ENCODE measurements around the gene AMPD2.
A peak's percentile ranks its signal among the peaks of the same experiment; 100 is the strongest.
"Not testable (repeated sequence)": the region's sequence is repeated elsewhere in the genome, so short reads cannot be mapped to it uniquely, and the experiment has no call there.

AMPD2 gene

DNA sequence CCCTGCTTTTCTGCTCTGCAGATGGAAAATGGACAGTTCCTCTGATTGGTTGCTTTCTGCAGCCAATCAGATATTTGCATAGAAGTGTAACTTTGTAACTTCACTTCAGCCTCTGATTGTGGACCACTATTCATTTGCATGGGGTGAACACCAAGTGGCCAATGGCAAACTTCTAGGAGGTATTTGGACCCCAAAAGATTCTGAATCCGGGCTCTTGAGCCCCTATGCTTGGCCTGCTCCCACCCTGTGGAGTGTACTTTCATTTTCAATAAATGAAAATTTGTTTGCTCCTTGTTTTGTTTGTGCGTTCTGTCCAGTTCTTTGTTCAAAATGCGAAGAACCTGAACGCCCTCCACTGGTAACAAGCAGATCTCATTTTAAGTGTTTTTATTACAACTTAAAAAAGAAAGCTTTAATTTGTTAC lies 29.9 kb downstream of the AMPD2 start:
- no peak for DNase-seq (ENCODE audit: low read depth in 2 of 3, low spot score in 1 of 3)

DNA sequence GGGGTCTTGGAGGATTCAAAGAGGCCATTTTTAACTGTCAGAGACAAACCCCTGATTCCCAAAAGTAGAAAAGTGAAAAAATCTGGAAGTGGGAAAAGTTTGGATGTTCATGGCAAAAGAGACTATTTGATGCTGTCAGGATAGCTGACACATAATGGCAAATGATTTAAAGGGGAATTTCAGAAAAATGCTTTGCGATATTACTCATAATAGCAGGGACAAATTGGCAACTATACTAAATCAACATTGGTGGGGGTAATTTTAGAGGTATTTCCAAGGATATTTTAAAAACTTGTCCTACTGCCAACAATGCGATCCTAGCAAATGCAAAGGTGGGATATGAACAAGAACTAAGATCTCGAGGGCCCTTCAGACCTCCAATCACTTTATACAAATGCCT lies 31.0 kb downstream of the AMPD2 start:
- DNase-seq (ENCODE audit: low read depth in 2 of 3, low spot score in 1 of 3), result no peak

DNA sequence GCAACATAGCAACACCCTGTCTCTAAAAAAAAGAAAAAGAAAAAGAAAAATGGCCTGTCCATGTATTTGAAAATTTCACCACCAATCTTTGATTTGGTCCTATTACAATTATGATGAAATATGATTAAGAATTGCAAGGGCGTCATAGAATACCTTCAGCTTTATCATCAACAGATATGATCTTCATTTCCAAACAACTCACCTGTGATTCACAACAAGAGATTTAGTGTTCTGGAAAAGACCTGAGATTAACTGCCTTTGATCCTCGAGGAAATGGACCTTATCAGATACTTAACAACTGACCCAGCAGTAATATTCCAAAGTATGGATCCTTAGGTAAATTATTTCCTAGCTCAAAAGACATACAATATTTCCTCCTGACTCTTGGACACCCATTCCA lies 32.8 kb downstream of the AMPD2 start:
- DNase-seq (ENCODE audit: low read depth in 2 of 3, low spot score in 1 of 3), result no peak

DNA sequence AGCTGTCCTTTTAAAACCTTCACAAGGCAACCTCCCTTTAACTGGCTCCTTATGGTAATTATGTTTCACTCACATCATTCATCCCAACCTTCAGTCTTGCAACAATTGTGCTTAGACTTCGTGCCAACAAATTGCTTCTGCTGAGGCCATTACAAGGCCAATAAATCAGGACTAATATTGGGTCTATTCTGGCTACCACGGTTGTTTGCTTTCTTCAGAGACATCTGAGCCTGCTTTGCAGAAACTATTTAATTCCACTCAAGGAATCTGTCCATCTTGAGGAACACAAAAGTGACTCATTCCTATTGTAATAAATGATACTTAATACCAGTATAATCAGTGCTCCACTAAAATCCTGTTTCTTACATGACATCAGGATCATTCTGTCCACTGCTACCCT lies 33.7 kb downstream of the AMPD2 start:
- DNase-seq (ENCODE audit: low read depth in 2 of 3, low spot score in 1 of 3), result no peak

DNA sequence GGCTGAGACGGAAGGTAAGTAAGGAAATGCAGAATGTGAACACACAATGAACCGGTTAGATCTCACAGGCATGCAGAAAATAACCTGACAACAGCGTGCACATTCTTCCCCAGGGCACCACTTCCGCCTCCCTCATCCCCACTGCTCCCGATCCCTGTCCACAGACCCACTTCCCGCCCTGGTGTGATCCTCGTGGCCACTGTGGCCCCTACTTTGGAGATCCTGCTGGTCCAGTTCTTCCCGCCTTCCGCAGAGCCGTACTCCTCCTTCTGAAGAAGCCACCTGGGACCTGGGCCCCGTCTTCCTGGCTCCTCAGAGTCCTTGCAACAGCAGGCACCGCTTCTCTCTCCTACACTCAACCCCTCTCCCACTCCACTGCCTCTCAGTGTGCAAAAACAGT lies 34.9 kb downstream of the AMPD2 start:
- no peak for DNase-seq (ENCODE audit: low read depth in 2 of 3, low spot score in 1 of 3)

DNA sequence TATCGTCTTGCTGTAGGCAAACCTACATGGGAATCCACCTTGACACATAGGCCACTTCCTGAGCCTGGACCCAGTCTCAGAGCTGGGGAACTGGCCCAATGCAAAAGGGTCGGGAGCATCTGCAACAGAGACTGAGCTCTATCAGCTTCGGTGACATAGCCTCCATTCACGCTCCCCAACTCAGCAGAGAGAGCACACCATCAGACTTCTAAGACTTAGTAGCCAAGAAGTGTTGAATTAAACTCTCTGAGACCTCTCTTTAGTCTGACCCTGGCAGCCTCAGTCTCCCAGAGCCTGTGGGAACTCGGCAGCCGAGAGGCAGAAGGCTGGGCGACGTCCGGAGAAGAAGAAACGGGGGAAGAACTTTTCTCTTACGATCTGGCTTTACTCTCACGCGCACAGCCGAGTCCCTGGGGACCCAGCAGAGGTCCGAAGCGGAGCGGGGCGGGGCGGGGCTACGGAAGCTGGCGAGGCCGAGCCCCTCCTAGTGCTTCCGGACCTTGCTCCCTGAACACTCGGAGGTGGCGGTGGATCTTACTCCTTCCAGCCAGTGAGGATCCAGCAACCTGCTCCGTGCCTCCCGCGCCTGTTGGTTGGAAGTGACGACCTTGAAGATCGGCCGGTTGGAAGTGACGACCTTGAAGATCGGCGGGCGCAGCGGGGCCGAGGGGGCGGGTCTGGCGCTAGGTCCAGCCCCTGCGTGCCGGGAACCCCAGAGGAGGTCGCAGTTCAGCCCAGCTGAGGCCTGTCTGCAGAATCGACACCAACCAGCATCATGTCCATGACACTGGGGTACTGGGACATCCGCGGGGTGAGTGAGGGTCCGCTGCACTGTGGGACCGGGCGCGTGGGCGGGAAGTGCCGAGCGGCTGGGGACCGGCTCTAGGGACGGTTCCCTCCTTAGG lies 36.2 kb downstream of the AMPD2 start, which contains the start of gene GSTM4:
Gene GSTM4 (plus strand): TSS at position 485 of the 905 bp plus-strand sequence. CDS start 291 bp downstream, at position 776.
- DNase-seq (ENCODE audit: low read depth in 2 of 3, low spot score in 1 of 3), result peak; percentile 33 to 62 (median 55)

DNA sequence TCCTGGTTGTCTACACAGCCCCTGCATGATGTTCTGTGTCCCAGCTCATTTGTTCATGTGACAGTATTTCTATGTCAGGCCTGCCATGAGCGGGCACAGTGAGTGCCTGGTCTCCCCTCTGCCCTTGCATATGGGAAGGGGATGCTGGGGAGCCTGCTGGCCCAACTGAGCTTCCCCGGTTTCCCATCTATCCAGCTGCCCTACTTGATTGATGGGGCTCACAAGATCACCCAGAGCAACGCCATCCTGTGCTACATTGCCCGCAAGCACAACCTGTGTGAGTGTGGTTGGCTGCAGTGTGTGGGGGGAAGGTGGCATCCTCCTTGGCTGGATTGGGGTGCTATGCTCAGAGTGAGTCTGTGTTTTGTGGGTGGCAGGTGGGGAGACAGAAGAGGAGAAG lies 37.8 kb downstream of the AMPD2 start:
- DNase-seq (ENCODE audit: low read depth in 2 of 3, low spot score in 1 of 3), result no peak

DNA sequence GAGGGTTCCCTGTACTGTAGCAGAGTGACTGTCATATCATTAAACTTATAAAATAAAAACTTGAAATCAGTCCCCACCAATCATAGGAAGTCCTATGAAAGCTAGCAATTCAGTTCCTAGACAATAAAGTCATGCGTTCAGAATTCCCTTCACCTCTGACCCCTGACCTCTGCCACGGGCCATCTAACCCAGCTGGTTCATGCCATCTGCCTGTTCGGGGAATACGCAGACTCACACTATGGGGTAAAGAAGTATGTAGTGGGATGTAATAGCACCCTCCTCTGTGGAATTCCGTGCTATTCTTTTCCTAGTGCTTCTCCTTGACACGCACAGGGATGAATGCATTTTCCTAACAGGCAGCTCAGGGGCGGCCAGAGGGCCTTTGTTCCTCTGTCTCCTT lies 38.3 kb downstream of the AMPD2 start:
- no peak for DNase-seq (ENCODE audit: low read depth in 2 of 3, low spot score in 1 of 3)

DNA sequence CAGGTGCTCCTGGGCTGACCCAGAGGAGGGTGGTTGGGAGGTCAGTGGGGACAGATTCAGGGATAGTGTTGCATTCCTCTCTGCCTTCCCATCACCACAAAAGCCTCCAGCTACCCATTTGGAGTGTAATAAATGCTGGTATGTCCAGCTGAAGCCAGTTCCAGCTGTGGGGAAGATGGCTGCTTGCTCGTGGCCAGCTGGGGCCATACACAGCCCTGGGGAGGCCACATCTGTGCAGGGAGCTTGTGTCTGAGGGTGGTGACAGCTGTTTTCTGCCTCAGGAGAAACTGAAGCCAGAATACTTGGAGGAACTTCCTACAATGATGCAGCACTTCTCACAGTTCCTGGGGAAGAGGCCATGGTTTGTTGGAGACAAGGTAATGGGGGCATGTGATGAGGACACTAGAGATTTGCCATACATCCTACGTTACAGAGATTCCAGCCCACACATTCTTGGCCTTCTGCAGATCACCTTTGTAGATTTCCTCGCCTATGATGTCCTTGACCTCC lies 39.0 kb downstream of the AMPD2 start:
- DNase-seq (ENCODE audit: low read depth in 2 of 3, low spot score in 1 of 3), result no peak

DNA sequence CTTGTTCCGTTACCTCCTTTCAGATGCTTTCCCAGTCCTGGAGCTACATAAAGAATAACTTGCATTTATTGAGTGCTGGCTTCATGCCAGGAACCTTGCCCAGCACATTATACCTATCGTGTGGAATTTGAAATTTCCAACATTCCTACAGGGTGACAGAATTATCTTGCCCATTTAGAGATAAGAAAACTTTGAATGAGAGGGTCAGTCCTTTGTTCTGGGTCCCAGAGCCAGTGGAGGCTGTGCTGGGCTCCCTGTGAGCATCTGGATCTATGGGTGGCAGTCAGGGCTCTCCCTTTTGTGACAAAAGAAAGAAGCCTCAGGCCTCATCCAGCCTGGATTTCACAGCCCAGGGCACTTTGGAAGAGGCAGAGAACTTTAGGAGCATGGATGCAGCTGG lies 39.5 kb downstream of the AMPD2 start:
- no peak for DNase-seq (ENCODE audit: low read depth in 2 of 3, low spot score in 1 of 3)

DNA sequence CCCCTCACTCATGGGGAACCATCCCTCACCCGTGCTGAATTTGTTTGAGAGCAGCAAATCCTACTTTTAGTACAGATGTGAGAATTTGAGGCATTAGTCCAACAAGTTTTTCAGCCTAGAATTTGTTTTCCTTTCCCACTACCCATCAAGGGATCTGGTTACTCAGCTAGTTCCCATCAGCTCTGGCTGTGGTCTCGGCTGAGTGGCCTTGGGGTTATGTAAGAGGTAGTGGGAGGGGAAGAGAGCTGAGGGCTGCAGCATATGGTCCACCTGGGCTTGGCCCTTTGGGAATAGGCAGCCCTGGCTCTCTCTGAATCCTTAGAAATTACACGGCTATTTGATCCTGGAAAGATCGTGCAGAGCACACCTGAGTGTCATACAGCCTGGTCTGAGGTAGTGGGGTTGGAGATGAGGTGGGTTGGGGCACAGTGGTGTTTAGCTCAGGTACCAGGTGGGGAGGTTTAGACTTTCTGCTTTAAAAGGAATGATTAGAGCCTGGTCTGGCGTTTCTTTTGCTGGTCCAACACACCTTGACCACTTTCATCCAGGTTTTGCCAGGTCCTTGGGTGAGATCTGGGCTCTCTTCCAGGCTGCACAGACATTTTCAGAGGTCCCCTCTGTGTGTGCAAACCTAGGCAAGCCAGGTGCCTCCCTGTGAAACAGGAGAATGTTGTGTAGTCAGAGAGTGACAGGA lies 40.5 kb downstream of the AMPD2 start:
- no peak for DNase-seq (ENCODE audit: low read depth in 2 of 3, low spot score in 1 of 3)

DNA sequence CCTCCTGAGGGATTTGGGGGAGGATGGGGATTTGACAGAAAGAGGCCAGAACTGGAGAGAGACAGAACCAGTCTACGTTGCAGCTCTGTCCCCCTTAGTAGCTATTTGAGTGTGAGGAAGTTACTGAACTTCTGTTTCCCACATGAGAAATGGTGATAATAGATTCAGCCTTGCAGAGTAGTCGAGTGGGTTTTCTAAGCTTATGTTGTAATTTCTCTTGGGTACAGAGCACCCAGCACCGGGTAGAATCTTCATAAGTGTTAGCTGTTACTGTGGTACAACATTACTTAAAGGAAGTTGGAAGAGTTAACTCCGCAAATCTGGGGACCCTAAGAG lies 41.0 kb downstream of the AMPD2 start:
- not testable (repeated sequence) for DNase-seq (ENCODE audit: low read depth in 2 of 3, low spot score in 1 of 3)

DNA sequence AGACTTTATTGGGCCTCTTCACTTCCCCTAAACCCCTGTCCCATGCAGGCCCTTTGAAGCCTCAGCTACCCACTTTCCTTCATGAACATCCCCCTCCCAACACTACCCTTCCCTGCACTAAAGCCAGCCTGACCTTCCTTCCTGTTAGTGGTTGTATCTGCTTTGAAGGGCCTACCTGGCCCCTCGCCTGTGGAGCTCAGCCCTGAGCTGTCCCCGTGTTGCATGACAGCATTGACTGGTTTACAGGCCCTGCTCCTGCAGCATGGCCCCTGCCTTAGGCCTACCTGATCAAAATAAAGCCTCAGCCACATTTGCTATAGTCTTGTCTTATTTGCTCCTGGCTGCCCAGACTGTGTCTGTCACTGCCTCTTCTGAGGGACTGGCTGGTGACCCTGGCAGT lies 41.8 kb downstream of the AMPD2 start:
- no peak for DNase-seq (ENCODE audit: low read depth in 2 of 3, low spot score in 1 of 3)

DNA sequence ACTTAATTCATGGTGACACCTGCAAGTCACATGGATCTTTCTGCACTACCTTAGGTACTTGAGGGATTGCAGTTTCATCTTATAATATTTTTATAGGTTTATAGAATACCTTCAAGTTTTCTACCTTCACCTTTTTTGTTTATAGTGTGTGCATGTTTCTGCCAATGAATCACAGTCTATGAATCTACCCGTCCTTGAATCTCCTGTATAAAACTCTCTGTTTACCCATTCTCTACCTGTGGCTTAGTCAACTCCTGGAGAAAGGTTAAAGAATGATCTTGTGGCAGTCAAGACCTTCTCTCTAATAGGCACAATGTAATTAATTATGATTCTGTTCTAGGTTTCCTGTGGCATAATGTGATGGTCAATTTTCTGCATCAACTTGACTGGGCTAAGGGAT lies 45.0 kb downstream of the AMPD2 start:
- no peak for DNase-seq (ENCODE audit: low read depth in 2 of 3, low spot score in 1 of 3)

DNA sequence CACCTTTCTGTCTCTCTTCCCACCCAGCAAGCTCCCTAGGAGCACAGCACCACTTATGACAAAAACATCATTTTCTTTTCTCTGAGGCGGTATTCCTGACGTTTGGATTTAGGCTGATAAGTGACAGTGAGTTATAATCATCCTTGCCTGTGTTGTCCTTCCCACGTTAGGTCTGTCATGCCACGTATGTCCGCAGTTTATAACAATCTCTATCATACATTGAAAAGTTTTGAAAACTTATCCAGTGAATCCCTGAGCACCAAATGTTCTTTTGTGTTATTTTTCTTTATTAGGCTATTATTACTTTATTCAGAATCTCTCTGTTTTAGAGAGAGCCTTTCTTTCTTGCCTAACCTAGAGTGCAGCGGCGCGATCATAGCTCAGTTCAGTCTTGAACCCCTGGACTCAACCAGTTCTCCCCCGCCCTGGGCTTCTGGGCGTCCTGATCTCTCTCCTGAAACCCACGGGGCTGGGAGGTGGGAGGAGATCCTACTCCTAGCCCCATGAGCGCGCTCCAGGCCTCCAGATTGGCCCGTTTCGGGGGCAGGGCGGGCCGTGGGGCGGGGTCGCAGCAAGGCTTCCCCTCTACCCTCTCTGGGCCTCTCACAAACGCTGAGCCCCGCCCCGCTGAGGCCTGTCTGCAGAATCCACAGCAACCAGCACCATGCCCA lies 48.0 kb downstream of the AMPD2 start, which contains the start of gene GSTM2:
Gene GSTM2 (plus strand): TSS at position 606 of the 671 bp plus-strand sequence. CDS start 59 bp downstream, at position 665.
- peak; percentile 74 to 83 (median 76) for DNase-seq (ENCODE audit: low read depth in 2 of 3, low spot score in 1 of 3)

DNA sequence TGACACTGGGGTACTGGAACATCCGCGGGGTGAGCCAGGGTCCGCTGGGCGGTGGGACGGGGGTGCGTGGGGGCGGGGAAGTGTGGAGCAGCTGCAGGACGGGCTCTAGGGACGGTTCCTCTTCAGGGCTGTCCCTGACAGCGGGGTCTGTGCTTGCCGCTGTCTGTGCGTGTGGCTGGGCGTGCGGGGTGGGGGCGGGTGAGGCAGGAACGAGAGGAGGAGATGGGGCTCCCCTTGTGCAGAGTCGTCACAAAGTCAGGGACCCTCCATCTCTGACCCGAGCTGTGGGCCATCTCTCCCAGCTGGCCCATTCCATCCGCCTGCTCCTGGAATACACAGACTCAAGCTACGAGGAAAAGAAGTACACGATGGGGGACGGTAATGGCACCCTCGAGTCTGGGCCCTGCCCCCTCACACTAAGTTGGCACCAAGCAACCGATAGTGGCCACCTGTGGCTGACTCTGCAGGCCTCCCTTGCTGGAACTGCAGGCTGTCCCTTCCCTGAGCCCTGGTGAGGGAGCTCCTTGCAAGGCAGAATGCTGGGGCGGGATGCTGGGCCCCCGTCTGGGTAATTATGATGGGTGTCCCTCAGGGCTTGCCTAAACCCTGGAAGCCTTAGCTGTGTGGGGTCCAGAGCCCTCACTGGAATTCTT lies 48.6 kb downstream of the AMPD2 start:
- no peak for DNase-seq (ENCODE audit: low read depth in 2 of 3, low spot score in 1 of 3)

DNA sequence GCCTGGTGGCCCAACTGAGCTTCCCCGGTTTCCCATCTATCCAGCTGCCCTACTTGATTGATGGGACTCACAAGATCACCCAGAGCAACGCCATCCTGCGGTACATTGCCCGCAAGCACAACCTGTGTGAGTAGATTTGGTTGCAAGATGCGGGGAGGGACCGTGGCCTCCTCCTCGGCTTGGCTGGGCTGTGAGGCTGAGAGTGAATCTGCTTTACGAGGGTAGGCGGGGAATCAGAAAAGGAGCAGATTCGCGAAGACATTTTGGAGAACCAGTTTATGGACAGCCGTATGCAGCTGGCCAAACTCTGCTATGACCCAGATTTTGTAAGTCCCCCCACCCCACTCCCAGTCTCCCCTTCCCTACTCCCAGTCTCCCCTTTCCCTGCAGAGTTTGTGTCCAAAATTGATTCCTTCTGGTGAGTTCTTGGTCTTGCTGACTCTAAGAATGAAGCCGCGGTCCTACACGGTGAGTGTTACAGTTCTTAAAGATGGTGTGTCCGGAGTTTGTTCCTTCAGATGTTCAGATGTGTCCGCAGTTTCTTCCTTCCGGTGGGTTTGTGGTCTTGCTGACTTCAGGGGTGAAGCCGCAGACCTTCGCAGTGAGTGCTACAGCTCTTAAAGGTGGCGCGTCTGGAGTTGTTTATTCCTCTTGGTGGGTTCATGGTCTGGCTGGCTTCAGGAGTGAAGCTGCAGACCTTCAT lies 49.8 kb downstream of the AMPD2 start:
- no peak for DNase-seq (ENCODE audit: low read depth in 2 of 3, low spot score in 1 of 3)

DNA sequence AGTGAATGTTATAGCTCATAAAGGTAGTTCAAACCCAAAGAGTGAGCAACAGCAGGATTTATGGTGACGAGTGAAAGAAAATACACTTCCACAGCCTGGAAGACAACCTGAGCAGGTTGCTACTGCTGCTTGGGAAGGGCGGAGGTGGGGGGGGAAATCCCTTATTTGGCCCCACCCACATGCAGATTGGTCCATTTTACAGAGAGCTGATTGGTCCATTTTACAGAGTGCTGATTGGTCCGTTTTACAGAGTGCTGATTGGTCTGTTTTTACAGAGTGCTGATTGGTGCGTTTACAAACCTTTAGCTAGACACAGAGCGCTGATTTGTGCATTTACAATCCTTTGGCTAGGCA lies 50.3 kb downstream of the AMPD2 start:
- not testable (repeated sequence) for DNase-seq (ENCODE audit: low read depth in 2 of 3, low spot score in 1 of 3)

DNA sequence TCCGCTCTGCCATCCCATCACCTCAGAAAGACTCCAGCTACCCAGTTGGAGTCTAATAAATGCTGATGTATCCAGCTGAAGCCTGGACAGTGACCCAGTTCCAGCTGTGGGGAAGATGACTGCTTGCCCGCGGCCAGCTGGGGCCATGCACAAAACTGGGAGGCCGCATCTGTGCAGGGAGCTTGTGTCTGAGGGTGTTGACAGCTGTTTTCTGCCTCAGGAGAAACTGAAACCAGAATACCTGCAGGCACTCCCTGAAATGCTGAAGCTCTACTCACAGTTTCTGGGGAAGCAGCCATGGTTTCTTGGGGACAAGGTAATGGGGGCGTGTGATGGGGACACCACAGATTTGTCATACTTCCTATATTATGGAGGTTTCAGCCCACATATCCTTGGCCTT lies 51.4 kb downstream of the AMPD2 start:
- no peak for DNase-seq (ENCODE audit: low read depth in 2 of 3, low spot score in 1 of 3)

DNA sequence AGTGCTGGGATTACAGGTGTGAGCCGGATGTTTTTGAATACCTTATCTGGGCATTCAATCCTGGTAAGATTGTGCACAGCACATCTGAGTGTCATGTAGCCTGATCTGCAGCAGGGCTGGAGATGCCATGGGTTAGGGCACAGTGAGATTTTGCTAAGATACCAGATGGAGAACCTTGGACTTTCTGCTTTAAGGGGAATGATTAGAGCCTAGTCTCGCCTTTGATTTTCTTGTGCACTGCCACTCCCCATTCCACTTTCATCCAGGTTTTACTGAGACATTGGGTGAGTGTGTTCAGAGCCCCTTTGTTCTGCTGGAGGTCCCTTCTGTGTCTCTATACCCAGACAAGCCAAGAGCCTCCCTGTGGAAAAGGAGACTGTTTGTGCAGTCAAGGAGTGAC lies 54.2 kb downstream of the AMPD2 start:
- DNase-seq (ENCODE audit: low read depth in 2 of 3, low spot score in 1 of 3), result not testable (repeated sequence)

Data from stimulated activated CD4-positive, alpha-beta T cell treated with anti-CD3 and anti-CD28 coated beads, Interleukin-12 subunit alpha, Interleukin-12 subunit beta, amount 100 ng/mL, for 48 hours (primary cell).